T-helper 9 cell (primary cell): ENCODE results near the gene AFG1L.
"Not testable (repeated sequence)": the region's sequence is repeated elsewhere in the genome, so short reads cannot be mapped to it uniquely, and the experiment has no call there.

Experiments used
- DNase-seq: peaks from one replicate; pipeline ENCODE4 v3.0.0-alpha.2; 2020

AFG1L gene

DNA sequence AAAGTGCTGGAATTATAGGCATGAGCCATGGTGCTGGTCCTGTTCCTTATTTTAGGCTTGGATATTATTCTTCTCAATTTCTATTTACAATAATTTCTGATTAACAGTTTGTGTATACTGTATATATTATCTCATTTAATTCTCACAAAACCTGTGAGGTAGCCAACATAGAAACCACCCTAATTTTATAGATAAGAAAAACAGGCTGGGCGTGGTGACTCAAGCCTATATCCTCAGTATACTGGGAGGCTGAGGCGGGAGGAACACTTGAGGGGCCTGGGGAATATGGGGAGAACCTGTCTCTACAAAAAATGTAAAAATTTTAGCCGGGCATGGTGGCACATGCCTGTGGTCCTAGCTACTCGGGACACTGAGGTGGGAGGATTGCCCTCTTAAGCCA lies 3.8 kb upstream of the AFG1L start:
- no peak for DNase-seq

- not testable (repeated sequence) for DNase-seq
Measured at GRCh38 chr6:108292561-108292960, 2.3 kb upstream of the AFG1L start.

DNA sequence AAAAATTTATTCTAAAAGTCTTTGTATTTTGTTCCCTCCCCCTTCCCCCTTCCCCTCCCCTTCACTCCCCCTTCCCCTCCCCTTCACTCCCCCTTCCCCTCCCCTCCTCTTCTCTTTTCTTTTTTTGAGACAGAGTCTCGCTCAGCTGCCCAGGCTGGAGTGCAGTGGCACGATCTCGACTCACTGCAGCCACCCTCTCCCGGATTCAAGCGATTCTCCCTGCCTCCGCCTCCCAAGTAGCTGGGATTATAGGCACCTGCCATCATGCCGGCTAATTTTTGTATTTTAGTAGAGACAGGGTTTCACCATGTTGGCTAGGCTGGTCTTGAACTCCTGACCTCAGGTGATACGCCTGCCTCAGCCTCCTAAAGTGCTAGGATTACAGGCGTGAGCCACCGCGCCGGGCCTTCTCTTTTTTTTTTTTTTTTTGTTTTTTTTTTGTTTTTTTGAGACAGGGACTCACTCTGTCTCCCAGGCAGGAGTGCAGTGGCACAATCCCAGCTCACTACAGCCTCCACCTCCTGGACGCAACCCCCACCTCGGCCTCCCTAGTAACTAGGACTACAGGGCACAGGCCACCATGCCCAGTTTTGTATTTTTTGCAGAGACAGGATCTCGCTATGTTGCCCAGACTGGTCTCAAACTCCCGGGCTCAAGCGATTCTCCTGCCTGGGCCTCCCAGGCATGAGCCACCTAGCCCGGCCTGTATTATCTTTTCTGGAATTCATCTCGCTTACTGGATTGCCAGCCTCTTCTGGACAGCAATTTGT lies 1.1 kb upstream of the AFG1L start:
- no peak for DNase-seq

- no peak for DNase-seq
Measured at GRCh38 chr6:108294297-108294726, 542 bp upstream of the AFG1L start.

DNA sequence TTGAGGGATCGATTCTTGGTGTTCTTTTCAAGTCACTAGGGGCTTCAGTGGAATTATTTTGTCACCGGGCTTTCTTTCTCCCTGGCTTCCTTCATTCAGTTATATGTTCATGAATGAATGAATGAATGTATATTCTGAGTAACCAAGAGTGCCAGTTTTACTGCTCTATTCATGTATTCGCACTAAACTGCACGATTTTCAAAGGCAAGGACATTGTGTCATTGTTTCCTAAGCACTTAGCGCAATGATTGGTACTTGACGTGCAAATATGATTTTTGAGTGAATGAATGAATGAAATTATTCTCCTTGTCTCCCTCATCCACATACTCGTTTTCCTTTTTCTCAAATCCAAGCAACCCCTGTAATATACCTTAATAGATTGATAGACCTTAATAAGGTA lies 822 bp downstream of the AFG1L start:
- no peak for DNase-seq

- DNase-seq, result no peak
Measured at GRCh38 chr6:108302386-108302785, 7.5 kb downstream of the AFG1L start.

- DNase-seq, result no peak
Measured at GRCh38 chr6:108304646-108305045, 9.8 kb downstream of the AFG1L start.

- DNase-seq, result not testable (repeated sequence)
Measured at GRCh38 chr6:108308641-108309040, 13.8 kb downstream of the AFG1L start.

DNA sequence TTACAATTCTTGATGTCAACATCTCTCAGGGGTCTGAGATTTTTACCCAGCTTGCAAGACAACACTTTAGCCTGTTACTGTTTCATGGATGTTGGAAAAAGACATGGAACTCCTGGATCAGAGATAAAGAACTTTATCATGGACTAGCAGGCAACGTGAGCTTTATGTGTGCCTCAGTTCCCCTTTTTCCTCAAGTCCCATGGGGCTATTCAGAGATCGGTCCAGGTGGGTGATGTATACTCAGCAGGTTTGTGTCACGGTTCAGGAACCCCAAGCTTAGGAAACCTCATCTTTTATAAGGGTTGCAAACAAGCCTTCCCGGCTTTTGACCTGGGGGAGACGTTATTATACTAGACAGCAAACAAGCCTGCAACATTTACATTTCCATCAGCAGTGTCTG lies 15.0 kb downstream of the AFG1L start:
- DNase-seq, result no peak

- DNase-seq, result no peak
Measured at GRCh38 chr6:108312605-108313004, 17.8 kb downstream of the AFG1L start.

DNA sequence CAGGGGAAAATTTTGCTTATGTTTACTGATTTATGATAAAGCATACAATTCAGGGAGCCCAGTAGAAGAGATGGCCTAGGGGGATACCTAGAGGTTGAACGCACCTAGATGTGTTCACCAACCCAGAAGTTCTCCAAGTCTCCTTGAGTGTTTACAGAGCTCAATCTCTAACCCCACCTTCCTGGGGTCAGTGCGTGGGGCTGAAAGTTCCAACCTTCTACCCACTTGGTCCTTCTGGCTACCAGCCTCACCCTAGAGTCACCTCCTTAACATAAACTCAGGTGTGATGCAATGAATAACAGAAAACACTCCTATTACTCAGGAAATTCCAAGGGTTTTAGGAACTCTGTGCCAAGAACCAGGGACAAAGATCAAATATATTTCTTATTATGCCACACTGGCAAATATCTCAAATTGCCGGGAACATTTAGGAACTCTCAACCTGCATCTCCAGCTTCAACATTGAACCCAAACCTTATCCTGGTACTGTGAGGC lies 26.4 kb downstream of the AFG1L start:
- DNase-seq, result no peak

- DNase-seq, result no peak
Measured at GRCh38 chr6:108322728-108323127, 27.9 kb downstream of the AFG1L start.

- DNase-seq, result no peak
Measured at GRCh38 chr6:108323710-108324466, 29.0 kb downstream of the AFG1L start.

GRCh38 chr6:108330221-108330785 lies 35.4 kb downstream of the AFG1L start:
- not testable (repeated sequence) for DNase-seq

DNA sequence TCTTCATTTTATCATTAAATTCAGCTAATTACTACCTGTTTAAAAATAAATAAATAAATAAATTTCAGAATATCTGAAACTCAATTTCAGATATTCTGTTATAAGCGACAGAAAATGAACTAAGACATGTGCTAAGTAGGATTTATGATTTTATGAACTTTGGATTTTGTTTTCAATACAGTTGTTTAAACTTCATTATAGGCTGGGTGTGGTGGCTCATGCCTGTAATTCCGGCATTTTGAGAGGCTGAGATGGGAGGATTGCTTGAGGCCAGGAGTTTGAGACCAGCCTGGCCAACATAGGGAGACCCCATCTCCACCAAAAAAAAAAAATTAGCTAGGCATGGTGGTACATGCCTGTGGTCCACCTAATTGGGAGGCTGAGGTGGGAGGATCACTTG lies 36.0 kb downstream of the AFG1L start:
- DNase-seq, result no peak

GRCh38 chr6:108331982-108332381 lies 37.1 kb downstream of the AFG1L start:
- DNase-seq, result no peak

DNA sequence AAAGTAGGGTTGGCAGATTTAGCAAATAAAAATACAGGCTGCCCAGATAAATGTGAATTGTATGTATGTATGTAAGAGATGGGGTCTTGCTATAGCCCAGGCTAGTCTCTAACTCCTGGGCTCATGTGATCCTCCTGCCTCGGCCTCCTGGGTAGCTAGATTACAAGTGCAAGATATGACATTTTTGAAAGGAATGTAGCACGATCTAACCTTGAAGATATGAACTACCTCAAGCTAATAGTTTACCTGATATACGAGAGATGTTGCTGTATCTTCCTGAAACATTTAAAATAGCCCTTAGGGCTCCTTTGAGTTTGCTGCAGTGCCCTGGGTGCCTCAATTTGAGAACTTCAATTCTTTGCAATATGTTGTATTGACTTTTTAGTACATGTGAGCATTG lies 42.1 kb downstream of the AFG1L start:
- DNase-seq, result no peak

GRCh38 chr6:108337721-108338120 lies 42.9 kb downstream of the AFG1L start:
- DNase-seq, result no peak

GRCh38 chr6:108341372-108341771 lies 46.5 kb downstream of the AFG1L start:
- DNase-seq, result no peak

DNA sequence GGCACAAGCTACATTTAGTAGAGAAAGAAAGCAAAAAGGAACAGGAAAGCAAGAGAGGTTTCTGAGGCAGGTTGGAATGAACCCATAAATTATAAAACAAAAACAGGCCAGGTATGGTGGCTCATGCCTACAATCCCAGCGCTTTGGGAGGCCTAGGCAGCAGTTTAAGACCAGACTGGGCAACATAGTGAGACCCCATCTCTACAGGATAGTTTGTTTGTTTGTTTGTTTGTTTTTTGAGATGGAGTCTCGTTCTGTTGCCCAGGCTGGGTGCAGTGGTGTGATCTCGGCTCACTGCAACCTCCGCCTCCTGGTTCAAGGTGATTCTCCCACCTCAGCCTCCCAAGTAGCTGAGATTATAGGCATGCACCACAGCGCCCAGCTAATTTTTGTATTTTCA lies 49.0 kb downstream of the AFG1L start:
- DNase-seq, result no peak

GRCh38 chr6:108348655-108349349 lies 53.9 kb downstream of the AFG1L start:
- DNase-seq, result no peak

GRCh38 chr6:108350528-108350927 lies 55.7 kb downstream of the AFG1L start:
- no peak for DNase-seq

DNA sequence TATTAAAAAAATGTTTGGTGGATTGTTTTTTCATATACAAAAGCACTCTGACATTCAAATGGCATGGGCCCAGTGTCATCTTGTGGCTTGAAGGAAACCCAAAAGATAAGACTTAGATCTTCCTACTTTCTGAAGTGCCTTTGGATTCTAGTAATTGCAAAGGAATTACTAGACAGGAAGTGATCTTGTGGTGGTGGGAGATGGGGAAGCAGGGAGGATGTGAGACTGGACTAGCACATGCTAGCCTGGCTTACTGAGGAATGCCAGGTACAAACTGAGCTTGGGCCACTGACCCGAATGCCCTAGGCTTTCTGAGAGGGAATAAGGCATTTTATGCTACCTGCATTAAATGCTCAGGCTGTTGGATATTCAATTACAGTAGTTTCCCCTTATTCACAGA lies 59.0 kb downstream of the AFG1L start:
- no peak for DNase-seq
